Fibroblast of villous mesenchyme (primary cell): ENCODE measurements around the gene TNN. TPM values are rescaled to one million over a fixed set of nuclear protein-coding genes. Genes with fewer than 3 reads are reported as not detected.
"Not testable (repeated sequence)": the region's sequence is repeated elsewhere in the genome, so short reads cannot be mapped to it uniquely, and the experiment has no call there.

ENCODE experiments used
- DNase-seq: peaks from one replicate; pipeline ENCODE4 v3.0.0-alpha.2; 2010; ENCODE audit warnings: low read depth
- H3K4me3 ChIP-seq: 2 replicates; pipeline ENCODE4 v1.5.1; 2011; ENCODE audit warnings: low read depth, mild to moderate bottlenecking, low read length
- total RNA-seq: library from RNA; depleted of rRNA; stranded (reverse); fragments of >200 nt; gene quantifications from 2 replicates; pipeline ENCODE4 v1.2.3, GENCODE V29; 2012
- TF ChIP-seq, protein P1 (sequence below): IDR thresholded peaks from 2 replicates; pipeline ENCODE4 v1.5.1; 2012; ENCODE audit warnings: low read depth, mild to moderate bottlenecking, low read length; ENCODE audit not compliant: insufficient read depth

TNN gene
- total RNA-seq, 1 donor: not detected

GRCh38 chr1:175035865-175036264 lies 31.8 kb upstream of the TNN start:
- TF ChIP-seq, protein P1, sequence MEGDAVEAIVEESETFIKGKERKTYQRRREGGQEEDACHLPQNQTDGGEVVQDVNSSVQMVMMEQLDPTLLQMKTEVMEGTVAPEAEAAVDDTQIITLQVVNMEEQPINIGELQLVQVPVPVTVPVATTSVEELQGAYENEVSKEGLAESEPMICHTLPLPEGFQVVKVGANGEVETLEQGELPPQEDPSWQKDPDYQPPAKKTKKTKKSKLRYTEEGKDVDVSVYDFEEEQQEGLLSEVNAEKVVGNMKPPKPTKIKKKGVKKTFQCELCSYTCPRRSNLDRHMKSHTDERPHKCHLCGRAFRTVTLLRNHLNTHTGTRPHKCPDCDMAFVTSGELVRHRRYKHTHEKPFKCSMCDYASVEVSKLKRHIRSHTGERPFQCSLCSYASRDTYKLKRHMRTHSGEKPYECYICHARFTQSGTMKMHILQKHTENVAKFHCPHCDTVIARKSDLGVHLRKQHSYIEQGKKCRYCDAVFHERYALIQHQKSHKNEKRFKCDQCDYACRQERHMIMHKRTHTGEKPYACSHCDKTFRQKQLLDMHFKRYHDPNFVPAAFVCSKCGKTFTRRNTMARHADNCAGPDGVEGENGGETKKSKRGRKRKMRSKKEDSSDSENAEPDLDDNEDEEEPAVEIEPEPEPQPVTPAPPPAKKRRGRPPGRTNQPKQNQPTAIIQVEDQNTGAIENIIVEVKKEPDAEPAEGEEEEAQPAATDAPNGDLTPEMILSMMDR: no peak
- no peak overlapping the region for H3K4me3 ChIP-seq
- DNase-seq: no peak

DNA sequence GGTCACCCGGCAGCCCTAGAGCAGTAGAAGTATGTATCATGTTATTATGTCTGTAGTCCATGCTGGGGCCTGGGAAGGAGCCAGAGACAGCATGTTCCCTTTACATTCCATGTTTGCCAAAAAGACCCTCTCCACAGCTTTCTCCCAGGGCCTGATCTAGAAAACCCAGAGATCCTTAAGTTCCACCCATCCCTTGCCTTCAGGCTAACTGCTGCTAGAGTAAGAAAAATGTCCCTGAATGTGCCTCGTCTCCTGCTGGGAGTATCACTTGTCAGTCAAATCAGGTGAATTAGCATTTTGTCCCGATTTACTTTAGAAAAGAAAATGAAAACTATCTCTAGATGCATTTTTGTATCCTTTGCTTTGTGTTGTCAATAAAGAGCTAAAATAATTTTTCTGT lies 31.2 kb upstream of the TNN start:
- TF ChIP-seq, protein P1: no peak
- no peak for DNase-seq
- H3K4me3 ChIP-seq: no peak overlapping the region

GRCh38 chr1:175037416-175037815 lies 30.2 kb upstream of the TNN start:
- H3K4me3 ChIP-seq: no peak overlapping the region
- TF ChIP-seq, protein P1: no peak
- no peak for DNase-seq

- no peak for DNase-seq
- no peak overlapping the region for H3K4me3 ChIP-seq
- TF ChIP-seq, protein P1: no peak
Observed at GRCh38 chr1:175040324-175040879, 27.2 kb upstream of the TNN start.

GRCh38 chr1:175042650-175043049 lies 25.0 kb upstream of the TNN start:
- no peak for DNase-seq
- H3K4me3 ChIP-seq: no peak overlapping the region
- TF ChIP-seq, protein P1: no peak

GRCh38 chr1:175043824-175044223 lies 23.8 kb upstream of the TNN start:
- TF ChIP-seq, protein P1: no peak
- no peak overlapping the region for H3K4me3 ChIP-seq

DNA sequence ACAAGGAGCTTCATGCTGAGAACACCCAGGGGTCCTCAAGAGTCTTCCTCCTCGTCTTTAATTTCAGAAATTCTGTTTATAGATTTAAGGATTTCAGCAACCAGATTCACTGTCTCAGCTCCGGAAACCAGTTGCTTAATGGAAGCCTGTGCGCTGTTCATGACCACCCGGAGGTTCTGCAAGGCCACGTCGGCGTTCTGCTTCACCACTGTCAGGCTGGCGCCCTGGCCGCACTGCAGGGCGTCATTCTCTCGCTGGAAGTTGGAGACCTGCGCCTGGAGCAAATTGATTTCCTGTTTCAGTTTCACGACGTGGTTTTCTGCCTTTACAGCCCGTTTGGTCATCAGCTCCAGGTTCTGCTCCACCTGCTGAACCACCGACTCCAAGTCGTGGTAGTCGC lies 23.0 kb upstream of the TNN start:
- H3K4me3 ChIP-seq, DNase-seq: not testable (repeated sequence)

More at GRCh38 chr1:175043824-175044223, 23.8 kb upstream of the TNN start:
- no peak for DNase-seq
